Immature natural killer cell (primary cell): Measurements from ENCODE around the gene ABCA5. TPM values are rescaled to one million over a fixed set of nuclear protein-coding genes. Genes with fewer than 3 reads are reported as not detected.

Experiments used
- DNase-seq, 3 donors: peaks; one replicate each; pipeline ENCODE4 v3.0.0; 2022; ENCODE audit warnings: mixed read lengths in 1 of 3
- H3K27ac Mint-ChIP-seq, 6 donors: one replicate each; pipeline ENCODE4 v1.8.0; 2020; ENCODE audit warnings: mixed read lengths in 6 of 6, mild to moderate bottlenecking in 5 of 6, inconsistent platforms in 4 of 6, moderate library complexity in 3 of 6
- H3K27me3 Mint-ChIP-seq, 3 donors: one replicate each; pipeline ENCODE4 v1.8.0; 2020 to 2021; ENCODE audit warnings: low read depth in 3 of 3, mild to moderate bottlenecking in 3 of 3, mixed read lengths in 3 of 3, moderate library complexity in 3 of 3, inconsistent platforms in 1 of 3
- H3K36me3 Mint-ChIP-seq, 3 donors: one replicate each; pipeline ENCODE4 v1.8.0; 2020; ENCODE audit warnings: mixed read lengths in 3 of 3, inconsistent platforms in 2 of 3, mild to moderate bottlenecking in 2 of 3
- H3K4me1 Mint-ChIP-seq, 2 donors: one replicate each; pipeline ENCODE4 v1.8.0; 2020; ENCODE audit warnings: inconsistent platforms in 2 of 2, mild to moderate bottlenecking in 2 of 2, mixed read lengths in 2 of 2, moderate library complexity in 1 of 2
- H3K4me3 Mint-ChIP-seq, 5 donors: one replicate each; pipeline ENCODE4 v1.8.0; 2020; ENCODE audit warnings: mild to moderate bottlenecking in 5 of 5, mixed read lengths in 5 of 5, inconsistent platforms in 3 of 5, moderate library complexity in 3 of 5
- H3K9me3 Mint-ChIP-seq, 6 donors: one replicate each; pipeline ENCODE4 v1.8.0; 2020; ENCODE audit warnings: mild to moderate bottlenecking in 6 of 6, mixed read lengths in 6 of 6, inconsistent platforms in 4 of 6, moderate library complexity in 3 of 6
- polyA plus RNA-seq, 3 donors: library from polyadenylated mRNA; unstranded; fragments of 300-500 nt; fragmentation: Illumina TruSeq; gene quantifications; one replicate each; pipeline ENCODE4 v1.2.3, GENCODE V29; 2021

The ABCA5 gene
- polyA plus RNA-seq, 3 donors from 2014 or later = 4.2 to 9.6 (median 4.7) TPM

GRCh38 chr17:69235338-69236058 lies 91.4 kb downstream of the ABCA5 start:
- Mint-ChIP-seq H3K9me3 (peaks cover 5 to 14% (median 9%) of the 10 kb centered on the region in 6 donors), H3K27ac (peak overlapping the region in 3 of 6 donors; percentile 2 to 42 (median 14)), H3K36me3 (peaks cover under 1 to 12% (median 11%) of the 10 kb centered on the region in 3 donors), H3K4me1 (peaks cover 2 to 6% of the 10 kb centered on the region in 2 donors), H3K27me3 (peaks cover 0 to 5% (median 3%) of the 10 kb centered on the region in 3 donors), H3K4me3 (no peak overlapping the region)
- peak; percentile 49 to 58 (median 55) for DNase-seq

- Mint-ChIP-seq H3K27ac (no peak overlapping the region), H3K4me1 (peaks cover 7 to 12% of the 10 kb centered on the region in 2 donors), H3K9me3 (peaks cover 5 to 14% (median 9%) of the 10 kb centered on the region in 6 donors), H3K4me3 (no peak overlapping the region), H3K27me3 (peaks cover 0 to 5% (median 4%) of the 10 kb centered on the region in 3 donors), H3K36me3 (peaks cover 0 to 11% (median 8%) of the 10 kb centered on the region in 3 donors)
- no peak for DNase-seq
These were observed 94.3 kb downstream of the ABCA5 start for GRCh38 chr17:69232650-69233049.

GRCh38 chr17:69231521-69231920 lies 95.4 kb downstream of the ABCA5 start:
- no peak overlapping the region for H3K27ac Mint-ChIP-seq

GRCh38 chr17:69230939-69231338 lies 96.0 kb downstream of the ABCA5 start:
- H3K4me1 Mint-ChIP-seq = peaks cover 11 to 18% of the 10 kb centered on the region in 2 donors
- H3K27ac Mint-ChIP-seq = no peak overlapping the region
- H3K9me3 Mint-ChIP-seq = peaks cover 5 to 14% (median 9%) of the 10 kb centered on the region in 6 donors
- peaks cover 0 to 5% (median 4%) of the 10 kb centered on the region in 3 donors for H3K27me3 Mint-ChIP-seq
- no peak overlapping the region for H3K4me3 Mint-ChIP-seq
- H3K36me3 Mint-ChIP-seq = peaks cover 0 to 11% (median 8%) of the 10 kb centered on the region in 3 donors
- no peak for DNase-seq

More at GRCh38 chr17:69231521-69231920, 95.4 kb downstream of the ABCA5 start:
- H3K9me3 Mint-ChIP-seq = peaks cover 5 to 14% (median 9%) of the 10 kb centered on the region in 6 donors
- H3K4me1 Mint-ChIP-seq = peaks cover 11 to 18% of the 10 kb centered on the region in 2 donors
- peaks cover 0 to 5% (median 4%) of the 10 kb centered on the region in 3 donors for H3K27me3 Mint-ChIP-seq
- peaks cover 0 to 11% (median 8%) of the 10 kb centered on the region in 3 donors for H3K36me3 Mint-ChIP-seq
- DNase-seq = no peak
- H3K4me3 Mint-ChIP-seq = no peak overlapping the region

- Mint-ChIP-seq H3K36me3 (peaks cover 0 to 8% (median 8%) of the 10 kb centered on the region in 3 donors), H3K9me3 (peaks cover 5 to 12% (median 9%) of the 10 kb centered on the region in 6 donors), H3K27me3 (peaks cover 0 to 5% (median 4%) of the 10 kb centered on the region in 3 donors), H3K27ac (peak within 1 kb of the TSS in 4 of 6 donors; percentile 8 to 62 (median 18)), H3K4me1 (peaks cover 17 to 20% of the 10 kb centered on the region in 2 donors), H3K4me3 (peak within 1 kb of the TSS in 2 of 5 donors; percentile 38 to 39)
- no peak for DNase-seq
These were observed 98.4 kb downstream of the ABCA5 start, which contains the start of gene ABCA10 for GRCh38 chr17:69228576-69228975. Gene ABCA10, minus strand, starts transcription at chr17:69228824. Its CDS starts 3,466 bp downstream, at chr17:69225358.

- H3K27ac Mint-ChIP-seq = peak overlapping the region in 2 of 6 donors; percentile 15 to 21
- no peak for DNase-seq
- H3K4me3 Mint-ChIP-seq = no peak overlapping the region
- H3K36me3 Mint-ChIP-seq = peaks cover 0 to 5% (median 5%) of the 10 kb centered on the region in 3 donors
- peaks cover 0 to 2% (median under 1%) of the 10 kb centered on the region in 3 donors for H3K27me3 Mint-ChIP-seq
- peaks cover 19 to 25% of the 10 kb centered on the region in 2 donors for H3K4me1 Mint-ChIP-seq
- H3K9me3 Mint-ChIP-seq = peaks cover 2 to 7% (median 5%) of the 10 kb centered on the region in 6 donors
These were observed 98.9 kb downstream of the ABCA5 start for GRCh38 chr17:69228018-69228417.

- peaks cover 0 to 2% (median 0%) of the 10 kb centered on the region in 3 donors for H3K27me3 Mint-ChIP-seq
- peaks cover 0 to 2% (median under 1%) of the 10 kb centered on the region in 6 donors for H3K9me3 Mint-ChIP-seq
- peak overlapping the region in 3 of 5 donors; percentile 3 to 39 (median 38) for H3K4me3 Mint-ChIP-seq
- DNase-seq = no peak
- H3K36me3 Mint-ChIP-seq = peaks cover 0 to under 1% (median 0%) of the 10 kb centered on the region in 3 donors
- H3K4me1 Mint-ChIP-seq = peaks cover 21 to 30% of the 10 kb centered on the region in 2 donors
- H3K27ac Mint-ChIP-seq = peak overlapping the region in 3 of 6 donors; percentile 8 to 62 (median 26)
These were observed 99.4 kb downstream of the ABCA5 start for GRCh38 chr17:69227541-69227940.

GRCh38 chr17:69223809-69224208 lies 103.1 kb downstream of the ABCA5 start:
- no peaks in the 10 kb centered on the region for H3K9me3 Mint-ChIP-seq
- H3K4me1 Mint-ChIP-seq = peaks cover 21 to 30% of the 10 kb centered on the region in 2 donors
- peak overlapping the region in 2 of 5 donors; percentile 7 to 15 for H3K4me3 Mint-ChIP-seq
- H3K27ac Mint-ChIP-seq = peak overlapping the region in 5 of 6 donors; percentile 13 to 56 (median 29)
- H3K27me3 Mint-ChIP-seq = peaks cover 0 to 2% (median 0%) of the 10 kb centered on the region in 3 donors
- peak in 1 of 3 donors; percentile 8 for DNase-seq
- peaks cover 7 to 16% (median 10%) of the 10 kb centered on the region in 3 donors for H3K36me3 Mint-ChIP-seq

- H3K9me3 Mint-ChIP-seq = no peaks in the 10 kb centered on the region
- no peaks in the 10 kb centered on the region for H3K27me3 Mint-ChIP-seq
- peaks cover 17 to 25% of the 10 kb centered on the region in 2 donors for H3K4me1 Mint-ChIP-seq
- no peak overlapping the region for H3K4me3 Mint-ChIP-seq
- peaks cover 7 to 16% (median 14%) of the 10 kb centered on the region in 3 donors for H3K36me3 Mint-ChIP-seq
- H3K27ac Mint-ChIP-seq = no peak overlapping the region
- no peak for DNase-seq
These were observed 104.2 kb downstream of the ABCA5 start for GRCh38 chr17:69222707-69223258.

GRCh38 chr17:69220098-69220497 lies 106.8 kb downstream of the ABCA5 start:
- Mint-ChIP-seq H3K27me3 (no peaks in the 10 kb centered on the region), H3K27ac (no peak overlapping the region), H3K4me3 (no peak overlapping the region), H3K4me1 (peaks cover 12 to 17% of the 10 kb centered on the region in 2 donors), H3K36me3 (peaks cover 7 to 16% (median 14%) of the 10 kb centered on the region in 3 donors), H3K9me3 (no peaks in the 10 kb centered on the region)
- DNase-seq = no peak

- Mint-ChIP-seq H3K27ac (no peak overlapping the region), H3K9me3 (no peaks in the 10 kb centered on the region), H3K4me3 (no peak overlapping the region), H3K36me3 (peaks cover 7 to 16% (median 14%) of the 10 kb centered on the region in 3 donors), H3K27me3 (no peaks in the 10 kb centered on the region), H3K4me1 (peaks cover 8 to 14% of the 10 kb centered on the region in 2 donors)
- no peak for DNase-seq
These were observed 107.9 kb downstream of the ABCA5 start for GRCh38 chr17:69218986-69219385.

- peaks cover 0 to 7% (median 4%) of the 10 kb centered on the region in 3 donors for H3K36me3 Mint-ChIP-seq
These were observed 113.7 kb downstream of the ABCA5 start for GRCh38 chr17:69213059-69213813.

GRCh38 chr17:69208640-69209039 lies 118.3 kb downstream of the ABCA5 start:
- Mint-ChIP-seq H3K4me1 (peaks cover 3 to 13% of the 10 kb centered on the region in 2 donors), H3K27me3 (peaks cover 0 to 2% (median 0%) of the 10 kb centered on the region in 3 donors), H3K4me3 (no peak overlapping the region), H3K27ac (no peak overlapping the region), H3K36me3 (peaks cover 0 to 7% (median 4%) of the 10 kb centered on the region in 3 donors), H3K9me3 (no peaks in the 10 kb centered on the region)
- no peak for DNase-seq

More at GRCh38 chr17:69213059-69213813, 113.7 kb downstream of the ABCA5 start:
- no peak overlapping the region for H3K4me3 Mint-ChIP-seq
- no peak for DNase-seq
- no peaks in the 10 kb centered on the region for H3K9me3 Mint-ChIP-seq
- no peak overlapping the region for H3K27ac Mint-ChIP-seq
- H3K27me3 Mint-ChIP-seq = peaks cover 0 to 2% (median 0%) of the 10 kb centered on the region in 3 donors
- H3K4me1 Mint-ChIP-seq = peaks cover 3 to 13% of the 10 kb centered on the region in 2 donors
